Pulmonary artery endothelial cell (primary cell): Measurements from ENCODE around the gene CD7. TPM values are rescaled to one million over a fixed set of nuclear protein-coding genes. Genes with fewer than 3 reads are reported as not detected.
A peak's percentile ranks its signal among the peaks of the same experiment; 100 is the strongest.

Source experiments
- DNase-seq: peaks from one replicate; pipeline ENCODE4 v3.0.0-alpha.2; 2011; ENCODE audit warnings: low read depth, low spot score
- total RNA-seq: library from RNA; depleted of rRNA; stranded (reverse); fragments of >200 nt; gene quantifications from 2 replicates; pipeline ENCODE4 v1.2.3, GENCODE V29; 2014

CD7 gene
- total RNA-seq, 1 donor from 2014 or later: not detected

DNA sequence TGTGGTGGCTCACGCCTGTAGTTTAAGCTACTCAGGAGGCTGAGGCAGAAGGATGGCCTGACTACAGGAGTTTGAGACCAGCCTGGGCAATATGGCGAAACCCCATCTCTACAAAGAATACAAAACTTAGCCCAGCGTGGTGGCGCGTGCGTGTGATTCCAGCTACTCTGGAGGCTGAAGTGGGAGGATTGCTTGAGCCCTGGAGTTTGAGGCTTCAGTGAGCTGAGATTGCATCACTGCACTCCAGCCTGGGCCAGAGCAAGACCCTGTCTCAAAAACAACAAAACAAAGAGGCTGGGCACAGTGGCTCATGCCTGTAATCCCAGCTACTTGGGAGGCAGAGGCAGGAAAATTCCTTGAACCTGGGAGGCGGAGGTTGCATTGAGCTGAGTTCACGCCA, 36.9 kb downstream of the CD7 start:
- DNase-seq: no peak

- DNase-seq: no peak
Measured at GRCh38 chr17:82278786-82279391, 38.5 kb downstream of the CD7 start.

DNA sequence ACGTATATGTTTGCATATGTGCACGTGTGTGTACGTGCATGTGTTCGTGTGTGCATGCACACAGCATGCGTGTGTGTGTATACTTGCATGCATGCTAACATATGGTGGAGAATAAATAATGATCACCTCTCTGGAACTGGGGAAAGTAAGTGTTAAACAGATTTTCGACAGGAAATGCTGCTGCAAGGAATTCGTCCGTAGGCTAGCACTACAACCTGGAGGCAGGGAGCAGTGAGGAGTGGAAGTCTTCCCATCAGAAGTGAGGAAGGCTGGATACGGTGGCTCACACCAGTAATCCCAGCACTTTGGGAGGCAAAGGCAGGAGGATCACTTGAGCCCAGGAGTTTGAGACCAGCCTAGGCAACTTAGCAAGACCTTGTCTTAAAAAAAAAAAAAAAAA, 39.1 kb downstream of the CD7 start:
- DNase-seq: no peak

DNA sequence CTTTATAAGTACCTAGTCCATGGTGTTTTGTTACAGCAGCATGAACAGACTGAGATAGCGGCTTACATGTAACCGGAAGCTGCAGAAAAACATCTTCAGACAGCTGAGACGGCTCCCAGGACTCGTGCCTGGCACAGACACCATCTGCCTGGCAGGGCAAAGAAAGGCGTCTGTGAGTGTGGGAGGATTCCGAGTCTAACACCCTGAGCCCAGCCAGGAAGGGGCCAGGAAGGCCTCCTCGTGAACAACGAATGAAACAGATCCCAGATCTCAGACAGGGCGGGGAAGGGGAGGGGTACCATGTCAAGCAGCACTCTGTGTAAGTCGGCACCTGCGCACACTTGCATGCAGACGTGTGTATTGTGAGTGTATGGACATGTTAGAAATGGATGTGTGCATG, 39.6 kb downstream of the CD7 start:
- no peak for DNase-seq

DNA sequence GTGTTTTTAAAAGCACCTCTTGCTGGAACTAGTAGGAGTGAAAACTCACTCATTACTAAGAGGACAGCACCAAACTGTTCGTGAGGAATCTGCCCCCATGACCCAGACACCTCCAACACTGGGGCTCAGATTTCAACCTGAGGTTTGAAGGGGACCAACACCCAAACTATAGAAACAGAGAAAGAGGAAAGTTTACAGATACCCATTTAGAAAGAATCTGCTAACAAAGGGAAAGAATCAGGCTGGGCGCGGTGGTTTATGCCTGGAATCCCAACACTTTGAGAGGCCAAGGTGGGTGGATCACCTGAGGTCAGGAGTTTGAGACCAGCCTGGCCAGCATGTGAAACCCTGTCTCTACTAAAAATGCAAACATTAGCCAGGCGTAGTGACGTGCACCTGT, 40.5 kb downstream of the CD7 start:
- DNase-seq: no peak

DNA sequence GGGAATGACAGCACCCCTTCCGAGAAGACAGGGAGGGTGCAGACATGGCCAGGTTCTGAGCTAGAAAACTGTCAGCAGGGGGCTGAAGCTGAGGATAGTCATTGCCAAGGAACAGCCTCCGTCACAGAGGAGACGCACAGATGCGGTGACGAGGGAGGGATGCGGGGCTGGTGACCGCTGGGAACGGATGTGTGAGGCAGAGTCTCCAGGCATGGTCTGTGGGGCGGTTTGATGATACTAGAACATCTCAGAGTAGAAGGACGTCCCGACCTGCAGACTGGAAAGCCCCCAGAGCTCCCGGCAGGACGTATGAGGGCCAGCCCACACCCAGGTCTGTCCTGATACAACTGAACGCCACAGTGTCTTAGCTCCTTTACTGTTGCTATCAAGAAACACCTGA, 42.1 kb downstream of the CD7 start:
- DNase-seq: no peak

DNA sequence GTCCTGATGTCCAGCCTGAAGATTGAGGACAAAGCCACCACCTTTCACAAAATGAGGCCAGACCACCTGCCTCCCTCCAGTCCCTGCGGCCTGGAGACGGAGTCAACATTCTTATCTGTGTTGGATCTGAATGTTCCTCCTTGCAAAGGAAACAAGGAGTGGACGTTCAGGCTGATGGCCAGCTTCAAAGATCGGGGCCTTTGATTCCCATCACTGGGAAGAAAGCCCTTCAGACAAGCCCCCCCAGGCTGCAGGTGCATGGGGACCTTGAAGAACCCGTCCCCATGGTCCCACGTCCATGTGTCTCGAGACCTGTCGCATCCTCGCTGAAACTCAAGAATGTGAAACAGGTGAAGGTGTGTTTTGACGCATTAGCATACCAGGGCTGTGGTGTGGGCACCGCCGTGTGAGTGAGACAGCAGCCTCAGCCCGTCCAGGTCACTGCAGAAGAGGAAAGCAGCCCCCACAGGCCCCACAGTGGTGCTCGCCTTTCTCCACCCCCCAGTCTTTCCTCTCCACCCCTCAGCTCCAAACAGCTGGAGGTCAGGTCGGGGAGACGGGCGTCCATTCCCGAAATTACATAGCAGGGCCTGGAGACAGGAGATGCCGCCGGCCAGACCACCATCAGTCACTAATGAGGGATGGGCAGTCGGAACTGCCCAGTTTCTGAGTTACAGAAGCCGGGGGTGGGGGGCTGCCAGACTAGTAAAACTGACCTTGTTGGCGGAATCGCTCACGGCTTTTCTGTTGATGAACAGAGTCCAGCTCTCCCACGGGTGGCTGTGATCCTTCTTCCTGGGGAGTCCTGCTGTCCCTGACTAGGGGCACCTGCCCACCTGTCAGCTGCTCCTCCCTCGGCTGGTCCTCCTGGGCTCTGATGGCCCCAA, 43.0 kb downstream of the CD7 start:
- no peak for DNase-seq

- no peak for DNase-seq
Measured at GRCh38 chr17:82273327-82274133, 43.9 kb downstream of the CD7 start, which contains the start of gene CSNK1D. TSS of gene CSNK1D (minus strand) at chr17:82273700. CDS start at chr17:82273381, 319 bp downstream.

DNA sequence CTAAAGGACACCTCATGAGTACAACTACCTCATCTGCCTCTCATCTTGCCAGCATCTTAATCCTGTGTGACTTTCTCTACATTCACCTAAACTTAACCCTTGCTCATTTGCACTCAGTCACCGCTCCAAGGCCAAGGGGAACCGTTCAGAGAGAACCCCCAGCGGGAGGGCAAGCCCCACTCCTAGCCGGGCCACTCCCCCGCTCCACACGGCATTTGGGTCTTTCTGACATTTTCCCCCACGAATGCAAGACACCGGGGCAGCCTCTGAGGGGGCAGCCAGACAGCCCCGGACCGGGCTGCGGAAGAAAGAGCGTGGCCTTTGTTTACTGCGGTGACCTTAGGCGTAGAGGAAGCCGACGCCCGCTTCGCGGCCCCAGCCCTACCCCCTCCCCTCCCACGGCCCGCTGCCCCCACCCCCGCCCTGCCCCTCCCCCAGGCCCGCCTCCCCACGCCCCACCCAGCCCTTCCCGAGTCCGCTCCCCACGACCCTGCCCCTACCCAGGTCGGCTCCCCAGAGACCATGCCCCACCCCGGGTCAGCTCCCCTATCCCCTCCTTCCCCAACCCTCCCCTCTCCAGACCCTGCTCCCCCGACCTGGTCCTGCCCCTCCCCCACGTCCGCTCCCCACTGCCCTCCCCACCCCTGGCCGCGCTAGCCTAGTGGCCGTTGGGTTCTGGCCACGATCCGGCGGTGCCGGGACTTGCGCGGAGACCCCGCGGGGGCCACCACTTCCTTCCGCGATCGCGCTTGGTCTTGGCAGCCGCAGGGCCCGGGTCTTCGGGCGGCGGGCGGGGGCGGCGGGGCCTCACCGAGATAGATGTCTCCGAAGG, 44.7 kb downstream of the CD7 start:
- DNase-seq: no peak

- DNase-seq: no peak
Measured at GRCh38 chr17:82271401-82271800, 46.0 kb downstream of the CD7 start.

GRCh38 chr17:82270651-82271050, 46.8 kb downstream of the CD7 start:
- no peak for DNase-seq

DNA sequence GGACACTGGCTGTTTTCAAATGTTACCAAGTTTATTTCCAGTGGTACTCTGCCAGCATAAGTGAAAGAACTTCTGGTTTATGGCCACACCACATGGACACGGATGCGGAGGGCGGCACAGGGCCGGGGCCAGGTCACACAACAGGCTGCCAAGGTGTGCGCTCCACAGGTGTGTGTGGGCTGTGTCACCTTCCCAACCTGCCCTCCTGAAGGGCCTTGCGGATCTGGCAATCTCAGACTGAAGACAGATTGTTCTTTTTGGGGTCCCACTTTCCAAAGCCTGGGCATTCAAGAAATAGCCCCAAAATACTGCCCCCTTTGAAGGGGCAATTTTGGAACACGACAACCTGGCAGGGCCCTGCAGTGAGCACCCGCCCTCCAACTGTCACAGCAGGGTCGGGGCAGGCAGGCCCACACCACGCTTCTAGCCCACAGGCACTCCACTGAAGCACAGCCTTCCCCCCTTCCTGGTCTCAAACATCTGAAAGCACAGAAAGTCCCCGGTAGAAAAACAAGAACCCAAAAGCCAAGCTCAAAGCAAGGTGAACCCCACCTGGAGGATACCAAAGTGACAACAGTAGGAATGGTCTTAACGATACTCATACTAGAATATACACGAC, 47.4 kb downstream of the CD7 start:
- no peak for DNase-seq

GRCh38 chr17:82269138-82269881, 48.1 kb downstream of the CD7 start:
- DNase-seq: no peak

DNA sequence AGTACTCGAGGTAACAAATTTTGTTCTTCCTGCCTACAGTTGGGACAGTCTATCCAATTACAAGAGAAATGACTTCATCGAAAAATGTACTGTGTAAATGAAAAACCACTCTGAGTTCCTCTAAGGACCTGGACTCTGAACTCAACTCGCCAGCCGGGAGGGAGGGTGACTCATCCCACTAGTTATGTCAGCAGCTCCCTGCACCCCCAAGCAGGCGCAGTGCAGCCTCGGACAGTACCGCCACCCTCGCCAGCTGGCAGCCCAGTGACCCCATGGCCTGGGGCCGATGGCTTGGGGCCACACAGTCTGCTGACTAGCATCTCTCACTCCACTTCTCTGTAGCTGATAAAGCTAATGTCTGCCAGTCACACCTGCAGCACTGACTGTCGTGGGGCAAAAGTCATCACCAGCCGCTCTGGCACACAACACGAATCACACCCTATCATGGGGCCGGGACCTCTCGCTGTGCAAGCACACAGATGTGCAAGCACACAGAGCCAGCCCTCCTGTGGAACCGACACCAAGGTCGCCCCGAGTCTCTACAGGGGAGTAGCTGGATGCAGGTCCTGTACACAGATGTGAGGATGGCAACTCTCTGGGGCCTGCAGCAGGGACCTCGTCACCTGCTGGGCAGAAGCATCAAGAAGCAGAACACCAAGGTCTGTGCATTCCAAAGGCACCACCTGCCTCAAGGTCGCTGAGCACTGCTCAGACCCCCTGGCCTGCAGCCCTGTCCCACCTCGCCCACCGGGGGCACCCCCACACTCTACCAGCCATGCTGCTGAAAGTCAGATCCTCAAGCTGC, 49.6 kb downstream of the CD7 start:
- DNase-seq: peak; percentile 64

DNA sequence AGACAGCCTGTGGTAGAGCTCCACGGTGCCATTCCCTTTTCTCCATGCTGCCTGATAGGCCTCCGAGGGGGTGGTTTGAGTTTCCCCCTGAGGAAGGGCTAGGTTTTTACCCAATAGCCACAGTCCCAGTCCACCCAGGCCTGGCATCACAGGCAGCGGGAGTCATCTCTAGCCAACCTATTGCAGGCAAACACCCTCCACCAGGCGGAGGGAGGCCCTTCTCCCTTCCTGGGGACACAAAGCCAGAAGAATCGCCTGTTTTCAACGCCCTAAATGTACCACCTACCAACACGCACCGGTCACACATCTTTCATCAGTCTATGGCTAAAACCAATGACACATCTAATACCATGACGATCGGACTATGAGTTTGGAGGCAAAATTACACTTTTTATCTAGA, 51.3 kb downstream of the CD7 start:
- no peak for DNase-seq
